CD8-positive, alpha-beta memory T cell (primary cell): ENCODE results near the gene SOHLH1. TPM values are rescaled to one million over a fixed set of nuclear protein-coding genes. Genes with fewer than 3 reads are reported as not detected.

Source experiments
- CTCF ChIA-PET: fragments of 350-600 bp; sonication (Branson Sonifier 250); formaldehyde crosslinking; loops from one replicate; lab custom pipeline; 2021; ENCODE audit warnings: antibody characterized with exemption; lab: Charles Lee
- POLR2A ChIA-PET: fragments of 350-600 bp; sonication (Branson Sonifier 250); formaldehyde crosslinking; loops from one replicate; lab custom pipeline; 2021; ENCODE audit warnings: antibody characterized with exemption; lab: Charles Lee
- DNase-seq, 5 donors: peaks; one replicate each; pipeline versions ENCODE4 v3.0.0 to v3.0.0-alpha.2; 2020 to 2022; ENCODE audit warnings: mixed read lengths in 1 of 5
- H3K27ac ChIP-seq: one replicate; pipeline ENCODE4 v1.7.0; 2013; ENCODE audit warnings: low read depth, mild to moderate bottlenecking, low read length, moderate library complexity
- H3K27me3 ChIP-seq: 2 replicates; pipeline ENCODE4 v1.7.0; 2013; ENCODE audit warnings: low read length, mild to moderate bottlenecking; ENCODE audit not compliant: insufficient read depth, poor library complexity, severe bottlenecking
- H3K36me3 ChIP-seq: 2 replicates; pipeline ENCODE4 v1.7.0; 2013; ENCODE audit warnings: mild to moderate bottlenecking, low read length, moderate library complexity; ENCODE audit not compliant: insufficient read depth
- H3K4me1 ChIP-seq: 2 replicates; pipeline ENCODE4 v1.7.0; 2013; ENCODE audit warnings: mild to moderate bottlenecking, low read length, moderate library complexity; ENCODE audit not compliant: insufficient read depth
- H3K4me3 ChIP-seq: 2 replicates; pipeline ENCODE4 v1.7.0; 2013; ENCODE audit warnings: mild to moderate bottlenecking, low read length
- H3K9me3 ChIP-seq: 2 replicates; pipeline ENCODE4 v1.7.0; 2013; ENCODE audit warnings: mild to moderate bottlenecking, low read length
- H3K27ac Mint-ChIP-seq, 8 donors: one replicate each; pipeline ENCODE4 v1.8.0; 2020 to 2021; ENCODE audit warnings: mixed read lengths in 8 of 8, mild to moderate bottlenecking in 6 of 8, inconsistent platforms in 3 of 8, moderate library complexity in 3 of 8
- H3K27me3 Mint-ChIP-seq, 2 donors: one replicate each; pipeline ENCODE4 v1.8.0; 2020 to 2021; ENCODE audit warnings: mixed read lengths in 2 of 2, mild to moderate bottlenecking in 1 of 2, moderate library complexity in 1 of 2
- H3K36me3 Mint-ChIP-seq, 3 donors: one replicate each; pipeline ENCODE4 v1.8.0; 2020 to 2021; ENCODE audit warnings: mixed read lengths in 3 of 3, inconsistent platforms in 1 of 3, mild to moderate bottlenecking in 1 of 3
- H3K4me1 Mint-ChIP-seq, 3 donors: one replicate each; pipeline ENCODE4 v1.8.0; 2020 to 2021; ENCODE audit warnings: mixed read lengths in 3 of 3, inconsistent platforms in 1 of 3, mild to moderate bottlenecking in 1 of 3
- H3K4me3 Mint-ChIP-seq, 7 donors: one replicate each; pipeline ENCODE4 v1.8.0; 2020 to 2021; ENCODE audit warnings: mixed read lengths in 7 of 7, mild to moderate bottlenecking in 6 of 7, moderate library complexity in 4 of 7, inconsistent platforms in 2 of 7
- H3K9me3 Mint-ChIP-seq, 5 donors: one replicate each; pipeline ENCODE4 v1.8.0; 2020 to 2022; ENCODE audit warnings: mixed read lengths in 5 of 5, mild to moderate bottlenecking in 3 of 5, moderate library complexity in 2 of 5, inconsistent platforms in 1 of 5
- polyA plus RNA-seq: library from polyadenylated mRNA; unstranded; fragments of 300-500 nt; fragmentation: Illumina TruSeq; gene quantifications from one replicate; pipeline ENCODE4 v1.2.3, GENCODE V29; 2021
- total RNA-seq, 2 experiments: library from RNA; stranded (reverse); gene quantifications; one replicate each; pipeline ENCODE4 v1.2.3, GENCODE V29; 2021

Gene SOHLH1
- total and polyA plus RNA-seq, 3 experiments from 2014 or later = not detected

- Histone ChIP-seq H3K27ac (no peak overlapping the region), H3K4me1 (no peaks in the 10 kb centered on the region), H3K4me3 (no peak overlapping the region), H3K9me3 (no peaks in the 10 kb centered on the region), H3K36me3 (no peaks in the 10 kb centered on the region), H3K27me3 (no peaks in the 10 kb centered on the region)
- Mint-ChIP-seq H3K36me3 (no peaks in the 10 kb centered on the region), H3K9me3 (no peaks in the 10 kb centered on the region), H3K4me3 (no peak overlapping the region), H3K27ac (no peak overlapping the region), H3K4me1 (no peaks in the 10 kb centered on the region), H3K27me3 (peaks cover 10 to 18% of the 10 kb centered on the region in 2 donors)
- DNase-seq = no peak
- CTCF ChIA-PET = no interaction called here
- POLR2A ChIA-PET = no interaction called here
Observed at GRCh38 chr9:135743021-135743420, 43.7 kb upstream of the SOHLH1 start.

GRCh38 chr9:135741276-135742219 is 42.3 kb upstream of the SOHLH1 start:
- H3K27me3 ChIP-seq = no peaks in the 10 kb centered on the region
- H3K36me3 Mint-ChIP-seq = no peaks in the 10 kb centered on the region
- no peak overlapping the region for H3K27ac Mint-ChIP-seq
- H3K36me3 ChIP-seq = no peaks in the 10 kb centered on the region
- no peak overlapping the region for H3K27ac ChIP-seq
- DNase-seq = no peak
- ChIA-PET CTCF (no interaction called here), POLR2A (no interaction called here)
- H3K27me3 Mint-ChIP-seq = peaks cover 14 to 18% of the 10 kb centered on the region in 2 donors
- no peaks in the 10 kb centered on the region for H3K4me1 ChIP-seq
- H3K9me3 ChIP-seq = no peaks in the 10 kb centered on the region
- no peaks in the 10 kb centered on the region for H3K9me3 Mint-ChIP-seq
- no peak overlapping the region for H3K4me3 ChIP-seq
- H3K4me3 Mint-ChIP-seq = no peak overlapping the region
- H3K4me1 Mint-ChIP-seq = no peaks in the 10 kb centered on the region

DNA sequence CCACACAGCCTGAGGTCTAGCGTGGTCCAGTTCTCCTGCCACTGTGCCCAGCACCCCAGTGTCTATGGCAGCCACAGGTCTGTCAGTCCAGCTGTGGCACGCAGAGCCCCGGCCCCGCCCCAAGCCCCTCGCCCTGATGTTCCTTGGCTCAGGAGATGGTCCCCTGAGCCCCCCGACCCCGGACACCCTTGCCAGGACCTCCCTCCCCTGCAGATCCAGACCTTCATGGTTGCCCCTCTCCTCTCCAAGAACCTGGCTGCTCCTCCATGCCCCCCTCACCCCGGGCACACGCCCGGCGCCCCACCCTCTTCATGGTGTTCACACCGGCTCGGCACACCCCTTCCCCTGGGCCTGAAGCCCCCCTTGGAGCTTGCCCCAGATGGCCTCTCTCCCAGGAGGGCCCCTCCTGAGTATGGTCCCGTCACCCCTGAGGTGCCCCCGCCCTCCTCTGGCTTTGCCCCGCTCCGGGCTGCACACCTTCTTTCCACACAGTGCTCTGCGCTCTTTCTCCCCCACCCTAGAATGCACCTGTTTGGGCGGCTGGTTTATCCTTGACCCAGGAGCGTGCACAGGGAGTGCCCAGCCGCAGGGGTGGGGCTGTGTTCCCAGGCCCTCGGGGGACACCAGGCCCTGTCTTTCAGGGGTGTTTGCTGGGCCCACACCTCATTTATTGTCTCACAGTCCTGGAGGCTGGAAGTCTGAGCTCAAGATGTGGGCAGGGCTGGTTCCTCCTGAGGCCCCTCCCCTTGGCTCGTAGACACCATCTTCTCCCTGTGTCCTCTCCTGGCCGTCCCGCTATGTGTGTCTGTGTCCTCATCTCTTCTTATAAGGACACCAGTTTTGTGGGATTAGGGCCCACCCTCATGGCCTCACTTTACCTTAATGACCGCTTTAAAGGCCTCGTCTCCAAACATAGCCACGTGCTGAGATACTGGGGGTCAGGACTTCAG is 40.3 kb upstream of the SOHLH1 start:
- Mint-ChIP-seq H3K27me3 (peaks cover 14 to 18% of the 10 kb centered on the region in 2 donors), H3K36me3 (no peaks in the 10 kb centered on the region), H3K27ac (no peak overlapping the region), H3K9me3 (no peaks in the 10 kb centered on the region), H3K4me1 (no peaks in the 10 kb centered on the region), H3K4me3 (no peak overlapping the region)
- Histone ChIP-seq H3K9me3 (no peaks in the 10 kb centered on the region), H3K27me3 (no peaks in the 10 kb centered on the region), H3K4me3 (no peak overlapping the region), H3K36me3 (no peaks in the 10 kb centered on the region), H3K4me1 (no peaks in the 10 kb centered on the region), H3K27ac (no peak overlapping the region)
- ChIA-PET POLR2A (no interaction called here), CTCF (interaction anchor here (0.7 kb wide), 1 partner anchor 38 kb away, joined by 3 read pairs; no protein-coding TSS in a partner anchor)
- DNase-seq = no peak

DNA sequence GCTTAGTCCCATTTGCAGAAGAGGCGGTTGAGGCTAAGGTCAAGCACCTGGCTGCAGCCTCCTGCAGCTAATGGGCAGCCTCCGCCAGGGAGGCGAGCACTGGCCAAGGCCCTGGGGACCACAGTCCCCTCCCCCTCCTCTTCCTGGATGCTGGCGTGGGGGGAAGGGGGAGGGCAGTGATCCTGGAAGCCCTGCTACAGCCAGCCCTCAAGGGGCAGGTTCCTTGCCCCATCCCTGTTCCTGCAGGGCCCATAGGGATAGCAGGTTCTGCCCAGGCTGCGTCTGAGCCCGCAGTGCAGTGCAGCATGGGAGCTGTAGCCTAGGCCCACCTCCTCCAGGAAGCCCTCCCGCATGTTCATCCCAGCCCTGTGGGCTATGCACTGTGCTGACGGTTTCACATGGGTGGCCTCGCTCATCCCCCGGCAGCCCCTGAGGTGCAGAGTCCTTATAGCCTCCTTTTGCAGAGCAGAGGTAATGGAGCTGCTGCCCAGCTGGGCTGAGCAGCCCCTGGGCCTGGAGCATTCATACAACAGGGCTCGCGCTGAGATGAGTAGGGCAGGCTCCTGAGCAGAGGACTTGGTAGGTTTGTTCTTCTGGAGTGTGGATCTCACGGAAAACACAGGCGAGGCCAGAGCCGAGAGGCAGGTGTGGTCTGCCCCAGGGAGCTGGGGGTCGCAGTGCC is 38.7 kb upstream of the SOHLH1 start:
- H3K4me1 ChIP-seq = no peaks in the 10 kb centered on the region
- DNase-seq = no peak
- POLR2A ChIA-PET = no interaction called here
- no peak overlapping the region for H3K4me3 ChIP-seq
- no peaks in the 10 kb centered on the region for H3K36me3 ChIP-seq
- no peaks in the 10 kb centered on the region for H3K9me3 ChIP-seq
- CTCF ChIA-PET = no interaction called here
- Mint-ChIP-seq H3K36me3 (no peaks in the 10 kb centered on the region), H3K4me1 (no peaks in the 10 kb centered on the region), H3K9me3 (no peaks in the 10 kb centered on the region), H3K27ac (no peak overlapping the region), H3K27me3 (peaks cover 16 to 18% of the 10 kb centered on the region in 2 donors), H3K4me3 (no peak overlapping the region)
- H3K27me3 ChIP-seq = no peaks in the 10 kb centered on the region
- H3K27ac ChIP-seq = no peak overlapping the region

GRCh38 chr9:135736979-135737839 is 37.9 kb upstream of the SOHLH1 start:
- Histone ChIP-seq H3K27ac (no peak overlapping the region), H3K36me3 (no peaks in the 10 kb centered on the region), H3K4me1 (no peaks in the 10 kb centered on the region), H3K9me3 (no peaks in the 10 kb centered on the region), H3K27me3 (no peaks in the 10 kb centered on the region), H3K4me3 (no peak overlapping the region)
- CTCF ChIA-PET = no interaction called here
- no peak overlapping the region for H3K4me3 Mint-ChIP-seq
- H3K9me3 Mint-ChIP-seq = peaks cover 0 to 6% (median 5%) of the 10 kb centered on the region in 5 donors
- POLR2A ChIA-PET = no interaction called here
- peaks cover 14 to 16% of the 10 kb centered on the region in 2 donors for H3K27me3 Mint-ChIP-seq
- H3K36me3 Mint-ChIP-seq = no peaks in the 10 kb centered on the region
- H3K4me1 Mint-ChIP-seq = no peaks in the 10 kb centered on the region
- no peak for DNase-seq
- H3K27ac Mint-ChIP-seq = no peak overlapping the region

DNA sequence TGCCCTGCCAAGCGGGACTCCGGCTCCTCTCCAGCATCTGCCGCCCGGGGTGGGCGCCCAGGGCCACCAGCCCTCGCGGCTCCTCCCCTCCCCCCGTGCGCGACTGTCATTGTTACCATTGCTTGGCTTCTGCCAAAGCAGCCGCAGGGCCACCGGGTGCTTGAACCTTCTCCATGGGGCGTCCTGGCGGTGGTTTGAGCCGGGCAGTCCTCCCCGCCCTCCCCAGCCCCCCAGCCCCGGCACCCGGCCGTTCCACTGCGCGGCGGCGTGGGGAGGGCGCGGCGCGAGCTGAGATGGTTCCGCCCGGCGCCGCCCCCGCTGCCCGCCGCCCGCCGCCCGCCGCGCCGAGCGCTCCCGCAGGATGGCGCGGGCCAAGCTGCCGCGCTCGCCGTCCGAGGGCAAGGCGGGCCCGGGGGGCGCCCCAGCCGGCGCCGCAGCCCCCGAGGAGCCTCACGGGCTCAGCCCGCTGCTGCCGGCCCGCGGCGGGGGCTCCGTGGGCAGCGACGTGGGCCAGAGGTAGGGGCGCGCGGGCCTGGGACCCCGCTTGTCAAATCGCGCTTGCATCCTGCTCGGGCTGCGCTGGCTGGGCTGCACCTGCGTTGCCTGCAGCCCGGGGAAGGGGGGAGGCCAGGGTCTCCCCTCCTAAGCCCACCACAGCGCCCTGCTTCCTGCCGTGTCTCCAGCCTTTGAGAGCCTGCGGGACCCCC is 37.1 kb upstream of the SOHLH1 start:
- CTCF ChIA-PET = no interaction called here
- Mint-ChIP-seq H3K27ac (no peak overlapping the region), H3K4me1 (no peaks in the 10 kb centered on the region), H3K36me3 (no peaks in the 10 kb centered on the region), H3K27me3 (peaks cover 14% of the 10 kb centered on the region in 2 donors), H3K9me3 (peaks cover 0 to 9% (median 6%) of the 10 kb centered on the region in 5 donors), H3K4me3 (no peak overlapping the region)
- POLR2A ChIA-PET = no interaction called here
- H3K36me3 ChIP-seq = no peaks in the 10 kb centered on the region
- no peak overlapping the region for H3K4me3 ChIP-seq
- no peaks in the 10 kb centered on the region for H3K9me3 ChIP-seq
- H3K4me1 ChIP-seq = no peaks in the 10 kb centered on the region
- no peak for DNase-seq
- no peak overlapping the region for H3K27ac ChIP-seq
- no peaks in the 10 kb centered on the region for H3K27me3 ChIP-seq
